Measurements from ENCODE around the gene IFI30.

The IFI30 gene

DNA sequence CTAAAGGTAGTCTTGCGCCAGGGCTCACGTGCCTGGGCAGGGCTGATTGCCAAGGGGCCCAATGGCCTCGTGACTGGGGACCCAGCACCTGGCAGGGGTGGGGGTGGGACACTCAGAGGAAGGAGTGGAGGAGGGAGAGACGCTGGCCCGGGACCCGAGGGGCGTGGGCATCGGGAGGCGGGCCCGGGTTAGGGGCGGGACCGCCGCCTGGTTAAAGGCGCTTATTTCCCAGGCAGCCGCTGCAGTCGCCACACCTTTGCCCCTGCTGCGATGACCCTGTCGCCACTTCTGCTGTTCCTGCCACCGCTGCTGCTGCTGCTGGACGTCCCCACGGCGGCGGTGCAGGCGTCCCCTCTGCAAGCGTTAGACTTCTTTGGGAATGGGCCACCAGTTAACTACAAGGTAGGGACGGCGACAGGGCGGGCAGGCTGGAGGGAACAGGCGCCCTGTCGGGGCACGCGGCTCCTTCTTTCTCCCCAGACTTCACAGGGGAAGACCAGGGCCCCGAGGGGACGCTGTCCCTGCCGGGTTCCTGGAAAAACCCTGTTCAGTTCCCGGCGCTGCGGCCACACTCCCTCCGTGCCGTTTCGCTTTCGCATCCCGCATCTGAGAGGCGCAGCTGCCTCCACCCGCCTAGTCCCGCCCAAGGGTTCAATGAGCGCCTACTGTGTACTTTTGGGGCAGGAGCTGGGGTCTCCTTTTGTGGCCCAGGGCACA lies at the start of gene IFI30:
Gene IFI30, plus strand, starts transcription at position 242 of the 717 bp plus-strand sequence. Its CDS starts 29 bp downstream, at position 271.
- DNase-seq, result peak in 1 of 2 experiments; percentile 78

GRCh38 chr19:18123819-18124218 lies 49.8 kb upstream of the IFI30 start:
- DNase-seq, result no peak

GRCh38 chr19:18126097-18126496 lies 47.5 kb upstream of the IFI30 start:
- DNase-seq, result no peak

DNA sequence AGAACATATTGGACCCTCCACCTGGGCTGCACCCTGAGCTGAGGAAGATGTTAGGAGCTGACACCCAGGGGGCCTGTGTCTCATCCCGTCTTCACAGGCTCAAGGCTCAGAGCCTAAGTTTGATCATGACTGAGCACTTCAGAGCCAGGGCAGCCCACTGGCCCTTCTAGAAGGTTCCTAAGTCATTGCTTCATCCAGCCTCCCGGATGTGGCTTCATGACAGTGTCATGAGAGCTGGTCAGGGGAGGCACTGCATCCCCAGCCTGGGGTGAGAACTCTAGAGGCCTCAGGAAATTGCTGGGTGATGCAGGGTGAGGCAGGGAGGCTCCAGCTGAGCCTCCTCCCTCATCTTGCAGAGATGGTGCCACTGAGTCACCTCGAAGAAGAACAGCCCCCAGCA lies 45.6 kb upstream of the IFI30 start:
- no peak for DNase-seq

- DNase-seq, result no peak
Measured at GRCh38 chr19:18128805-18129204, 44.8 kb upstream of the IFI30 start.

GRCh38 chr19:18130523-18131242 lies 42.9 kb upstream of the IFI30 start:
- DNase-seq, result no peak

DNA sequence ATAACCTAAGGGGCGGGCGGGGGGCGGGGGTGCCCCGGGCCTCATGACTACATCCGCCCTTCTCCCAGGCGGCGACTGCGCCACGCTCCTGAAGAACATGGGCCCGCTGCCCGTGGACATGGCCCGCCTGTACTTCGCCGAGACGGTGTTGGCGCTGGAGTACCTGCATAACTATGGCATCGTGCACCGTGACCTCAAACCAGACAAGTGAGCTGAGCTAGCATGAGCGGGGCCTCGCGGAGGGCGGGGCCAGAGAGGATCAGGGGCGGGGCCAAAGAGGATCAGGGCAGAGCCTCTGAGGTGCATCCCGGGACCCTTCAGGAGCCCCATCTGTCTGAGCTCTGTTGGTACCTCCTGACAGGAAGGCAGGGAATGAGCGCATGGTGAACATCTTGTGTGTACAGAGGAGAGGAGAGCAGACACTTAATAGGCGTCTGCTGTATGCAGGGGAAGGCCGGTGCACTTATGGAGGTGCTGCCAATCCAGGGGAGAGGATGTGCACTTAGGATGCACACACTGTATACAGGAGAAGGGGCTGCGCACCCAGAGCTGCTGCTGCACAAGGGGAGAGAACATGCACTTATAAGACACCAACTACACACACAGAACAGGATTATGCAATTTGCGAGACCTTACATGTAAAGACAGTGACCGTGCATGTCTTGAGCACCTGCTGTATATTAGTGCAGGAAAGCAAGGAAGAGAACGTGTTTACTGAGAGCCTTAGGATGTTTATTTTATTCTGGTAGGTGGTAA lies 41.6 kb upstream of the IFI30 start:
- no peak for DNase-seq

GRCh38 chr19:18135712-18136584 lies 37.7 kb upstream of the IFI30 start:
- DNase-seq, result peak; percentile 49 to 66

- DNase-seq, result no peak
Measured at GRCh38 chr19:18137242-18137641, 36.4 kb upstream of the IFI30 start.

DNA sequence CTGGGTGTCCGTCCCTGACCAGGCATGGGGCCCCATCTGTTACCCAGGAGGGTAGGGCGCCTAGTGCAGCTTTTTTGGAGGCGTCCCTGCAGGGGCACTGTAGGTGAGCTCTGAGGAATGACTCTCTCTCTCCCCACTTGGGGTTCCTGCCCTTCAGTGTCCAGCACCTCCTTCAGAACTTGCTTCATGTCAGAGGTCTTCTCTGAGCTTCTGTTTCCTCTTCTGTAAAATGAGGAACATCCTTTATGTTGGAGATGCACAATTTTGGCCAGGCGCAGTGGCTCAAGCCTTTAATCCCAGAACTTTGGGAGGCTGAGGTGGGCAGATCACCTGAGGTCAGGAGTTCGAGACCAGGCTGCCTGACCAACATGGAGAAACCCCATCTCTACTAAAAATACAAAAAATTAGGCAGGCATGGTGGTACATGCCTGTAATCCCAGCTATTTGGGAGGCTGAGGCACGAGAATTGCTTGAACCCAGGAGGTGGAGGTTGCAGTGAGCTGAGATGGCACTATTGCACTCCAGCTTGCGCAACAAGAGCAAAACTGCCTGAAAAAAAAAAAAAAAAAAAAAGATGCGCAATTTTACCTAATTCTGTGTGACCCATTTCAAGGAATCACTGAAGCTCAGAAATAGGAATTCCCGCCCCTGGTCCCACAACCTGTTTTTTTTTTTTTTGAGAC lies 35.8 kb upstream of the IFI30 start:
- DNase-seq, result no peak

DNA sequence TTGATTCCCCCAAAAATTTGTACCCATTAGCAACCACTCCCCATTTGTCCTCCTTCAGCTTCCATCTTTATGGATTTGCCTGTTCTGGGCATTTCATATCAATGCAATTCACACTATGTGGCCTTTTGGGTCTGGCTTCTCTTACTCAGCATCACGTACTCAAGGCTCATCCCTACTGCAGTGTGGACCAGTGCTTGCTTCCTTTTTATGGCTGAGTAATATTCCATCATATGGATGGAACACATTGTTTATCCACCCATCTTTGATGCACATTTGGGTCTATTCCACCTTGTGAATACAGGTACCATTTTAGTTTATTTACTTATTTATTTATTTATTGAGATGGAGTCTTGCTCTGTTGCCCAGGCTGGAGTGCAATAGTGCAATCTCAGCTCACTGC lies 33.1 kb upstream of the IFI30 start:
- DNase-seq, result no peak

DNA sequence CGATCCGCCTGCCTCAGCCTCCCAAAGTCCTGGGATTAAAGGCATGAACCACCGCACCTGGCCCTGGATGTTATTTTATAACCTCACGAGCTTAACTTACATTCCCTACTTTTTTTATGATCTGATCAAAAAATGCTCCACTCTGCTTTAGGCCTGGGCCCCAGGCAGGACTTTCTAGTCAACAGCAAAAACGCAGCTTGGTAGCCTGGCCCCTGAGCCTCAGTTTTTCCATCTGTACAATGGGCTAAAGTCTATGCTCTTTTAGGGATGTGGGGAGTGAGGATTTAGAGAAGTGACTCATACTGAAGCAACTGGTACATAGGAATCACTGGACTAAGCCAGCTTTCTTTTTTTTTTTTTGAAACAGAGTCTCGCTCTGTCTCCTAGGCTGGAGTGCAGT lies 32.6 kb upstream of the IFI30 start:
- DNase-seq, result no peak

GRCh38 chr19:18143902-18144301 lies 29.7 kb upstream of the IFI30 start:
- DNase-seq, result no peak

GRCh38 chr19:18144361-18144760 lies 29.3 kb upstream of the IFI30 start:
- no peak for DNase-seq

DNA sequence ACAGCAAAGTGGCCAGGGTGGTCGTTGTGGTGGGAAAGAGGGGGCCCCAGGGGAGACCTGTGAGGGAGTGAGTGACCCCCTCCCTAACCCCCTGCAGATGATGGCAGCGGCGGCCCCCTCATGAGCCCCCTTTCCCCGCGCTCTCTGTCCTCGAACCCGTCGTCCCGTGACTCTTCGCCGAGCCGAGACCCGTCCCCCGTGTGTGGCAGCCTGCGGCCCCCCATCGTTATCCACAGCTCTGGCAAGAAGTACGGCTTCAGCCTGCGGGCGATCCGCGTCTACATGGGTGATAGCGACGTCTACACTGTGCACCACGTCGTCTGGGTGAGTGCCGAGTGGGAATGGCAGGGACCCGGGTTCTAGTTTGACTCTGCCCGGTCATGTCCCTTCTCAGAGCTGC lies 28.7 kb upstream of the IFI30 start:
- DNase-seq, result no peak

- DNase-seq, result no peak
Measured at GRCh38 chr19:18145391-18145999, 28.1 kb upstream of the IFI30 start.

DNA sequence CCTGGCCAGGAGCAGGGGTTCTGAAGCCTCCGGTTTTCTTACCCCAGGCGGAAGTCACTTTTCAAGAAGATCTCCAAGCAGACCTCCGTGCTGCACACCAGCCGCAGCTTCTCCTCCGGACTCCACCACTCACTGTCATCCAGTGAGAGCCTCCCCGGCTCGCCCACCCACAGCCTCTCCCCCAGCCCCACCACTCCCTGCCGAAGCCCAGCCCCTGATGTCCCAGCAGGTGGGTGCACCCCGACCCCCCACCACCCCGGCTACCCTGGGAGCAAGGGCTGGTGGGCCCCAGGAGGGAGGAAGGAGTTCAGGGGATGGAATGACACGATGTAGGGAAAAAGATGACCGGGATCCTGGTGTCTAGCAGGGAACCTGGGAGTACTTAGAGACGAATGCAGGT lies 26.2 kb upstream of the IFI30 start:
- no peak for DNase-seq

DNA sequence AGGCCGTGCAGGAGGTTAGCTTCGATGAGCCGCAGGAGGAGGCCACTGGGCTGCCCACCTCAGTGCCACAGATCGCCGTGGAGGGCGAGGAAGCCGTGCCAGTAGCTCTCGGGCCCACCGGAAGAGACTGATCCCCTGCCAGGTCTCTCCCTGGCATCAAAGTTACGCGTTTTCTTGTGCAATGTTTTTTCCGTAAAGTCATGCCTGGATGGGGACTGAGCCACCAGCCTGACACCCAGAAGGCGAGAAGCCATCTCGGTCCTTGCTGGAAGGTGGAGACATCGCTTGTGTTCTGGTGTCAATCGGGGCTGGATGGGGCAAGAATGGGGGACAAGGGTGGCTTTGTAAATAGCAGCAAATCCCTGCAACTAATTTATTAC lies 24.0 kb upstream of the IFI30 start:
- DNase-seq, result no peak

GRCh38 chr19:18150776-18151624 lies 22.6 kb upstream of the IFI30 start:
- DNase-seq, result no peak

- DNase-seq, result peak; percentile 77 to 90
Measured at GRCh38 chr19:18152442-18152816, 21.2 kb upstream of the IFI30 start.

All from NCI-H526 (cell line).